Measurements from ENCODE around the gene GRAMD1B.

The GRAMD1B gene

DNA sequence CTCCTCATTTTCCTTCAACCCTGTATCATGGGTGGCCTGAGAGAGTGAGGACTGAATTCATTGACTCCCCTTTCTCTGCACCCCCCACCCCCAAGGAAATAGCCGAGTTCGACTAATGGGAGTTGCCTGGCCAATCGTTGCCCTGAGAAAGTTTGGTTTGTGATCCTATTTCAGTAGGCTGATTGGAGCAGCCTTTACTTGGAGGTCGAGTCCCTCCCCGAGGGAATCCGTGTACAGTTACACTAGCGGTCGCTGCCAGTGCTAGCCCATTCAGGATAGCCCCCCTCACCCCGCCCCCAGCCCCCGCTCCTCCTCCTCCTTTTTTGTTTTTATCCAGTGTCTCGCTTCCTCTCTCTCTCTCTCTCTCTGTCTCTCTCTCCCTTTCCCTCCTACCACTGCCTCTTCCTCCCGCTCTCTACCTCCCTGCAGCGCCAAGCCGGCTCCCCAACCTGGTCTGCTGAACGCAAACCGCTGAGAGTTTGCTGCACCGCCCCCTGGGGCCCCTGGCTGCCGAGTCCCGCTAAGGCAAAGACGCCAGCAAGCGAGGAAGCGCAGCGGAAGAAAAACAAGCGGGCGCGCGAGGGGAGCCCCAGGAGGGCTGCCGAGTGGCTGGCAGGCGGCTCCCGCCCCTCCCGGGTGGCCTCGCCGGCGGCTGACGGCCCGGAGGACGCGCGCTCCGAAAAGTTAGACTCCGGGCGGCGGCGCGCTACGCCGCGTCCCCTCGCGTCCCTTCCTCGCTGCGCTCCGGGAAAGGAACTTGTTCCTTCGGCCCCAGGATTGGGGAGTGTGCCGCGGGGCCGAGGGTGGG is at the start of gene GRAMD1B:
Gene GRAMD1B, plus strand, starts transcription at position 357 of the 808 bp plus-strand sequence. CDS start 524 bp downstream, outside the sequence.
- DNase-seq = peak; percentile 62 to 80 (median 68)

DNA sequence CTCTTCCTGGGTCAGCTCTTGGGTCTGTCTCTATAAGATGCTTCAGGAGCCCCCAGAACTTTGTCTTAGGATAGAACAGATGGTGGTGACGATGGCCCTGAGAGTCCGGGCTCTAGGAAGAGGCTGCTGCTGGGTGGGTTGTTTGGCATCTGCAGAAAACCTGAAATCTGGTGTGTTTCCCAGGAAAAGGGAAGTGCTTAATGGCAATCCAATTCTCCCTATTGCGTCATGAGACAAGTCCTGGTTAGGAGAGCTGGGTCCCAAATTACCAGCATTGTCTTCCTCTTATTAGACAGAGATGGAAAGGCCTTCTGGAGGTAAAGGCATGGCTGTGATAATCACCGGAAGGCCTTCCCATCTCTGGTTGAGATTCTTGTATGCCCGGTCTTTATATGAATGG is 48.9 kb upstream of the GRAMD1B start:
- DNase-seq = peak in 2 of 3 donors; percentile 17 to 29

DNA sequence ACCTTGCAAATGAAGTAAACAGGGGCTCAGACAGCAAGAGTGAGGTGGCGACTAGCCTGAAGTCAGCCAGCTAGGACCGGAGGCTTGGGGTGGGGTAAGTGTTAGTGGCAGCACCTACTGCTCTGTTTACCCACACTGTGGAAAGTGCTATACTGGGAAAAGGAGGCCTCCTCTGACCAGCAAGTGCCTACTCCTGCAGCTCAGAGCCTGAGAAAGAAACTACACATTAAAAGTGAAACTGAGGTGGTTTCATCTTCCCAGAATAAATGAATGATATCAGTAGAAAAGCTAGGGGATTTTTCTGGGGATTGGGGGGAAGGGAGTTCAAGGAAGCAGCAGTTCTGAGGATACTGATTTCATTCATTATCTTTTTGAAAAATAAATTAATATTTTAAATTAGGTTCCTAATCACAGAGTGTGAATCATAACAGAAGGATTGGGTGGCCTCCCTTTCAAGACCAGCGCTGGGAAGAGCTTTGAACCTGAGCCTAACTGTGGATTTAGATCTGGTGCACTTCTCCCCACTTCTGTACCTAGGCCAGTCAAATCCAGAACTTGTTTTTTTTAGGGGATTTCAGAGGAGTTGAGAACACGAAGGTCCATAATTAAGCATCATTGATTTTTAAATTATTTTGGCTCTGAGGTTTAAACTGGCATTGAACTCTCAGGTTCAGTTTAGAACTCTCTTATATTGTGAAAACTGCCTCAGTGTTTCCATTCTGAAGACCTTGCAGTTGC is 48.1 kb upstream of the GRAMD1B start:
- DNase-seq = peak in 2 of 3 donors; percentile 41 to 58

DNA sequence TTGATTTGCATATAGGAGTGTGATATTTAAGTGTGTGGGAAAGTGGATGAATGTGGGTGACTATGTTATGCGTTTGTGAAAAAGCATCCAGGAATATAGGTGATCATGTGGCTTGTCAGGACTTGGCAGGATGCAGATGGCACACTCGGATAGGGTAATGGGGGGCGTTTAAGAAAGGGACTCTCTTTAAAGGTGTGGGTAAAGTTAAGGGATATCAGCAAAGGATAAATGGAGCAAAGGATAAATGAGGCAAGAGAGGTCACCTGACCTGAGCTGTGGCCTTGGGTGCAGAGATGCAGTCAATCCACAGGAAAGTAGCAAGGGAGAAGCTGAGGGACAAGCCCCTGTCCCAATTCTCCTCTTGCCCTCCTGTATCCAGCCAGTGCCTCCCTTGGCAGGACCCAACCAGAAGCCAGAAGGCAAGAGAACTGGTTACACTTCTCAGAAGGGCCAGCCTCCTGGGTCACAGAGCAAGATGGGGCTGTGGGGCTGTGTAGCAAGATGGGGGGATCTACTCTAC is 47.5 kb upstream of the GRAMD1B start:
- no peak for DNase-seq

DNA sequence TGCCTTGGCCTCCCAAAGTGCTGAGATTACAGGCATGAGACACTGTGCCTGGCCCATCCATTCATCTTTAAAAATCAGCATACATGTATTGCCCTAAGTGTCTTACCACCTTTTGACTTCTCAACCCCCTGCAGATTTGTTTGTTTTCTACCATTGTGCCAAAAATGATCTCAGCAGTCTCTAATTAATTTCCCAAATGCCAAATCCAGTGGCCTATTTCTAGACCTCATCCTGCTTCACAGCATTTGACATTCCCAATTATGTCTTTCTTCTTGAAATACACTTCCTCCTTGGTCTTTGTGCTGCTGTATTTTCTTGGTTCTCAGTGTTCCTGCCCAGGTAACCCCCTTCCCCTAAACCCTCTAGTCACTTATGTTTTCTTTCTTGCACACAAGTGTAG is 46.0 kb upstream of the GRAMD1B start:
- DNase-seq = no peak

DNA sequence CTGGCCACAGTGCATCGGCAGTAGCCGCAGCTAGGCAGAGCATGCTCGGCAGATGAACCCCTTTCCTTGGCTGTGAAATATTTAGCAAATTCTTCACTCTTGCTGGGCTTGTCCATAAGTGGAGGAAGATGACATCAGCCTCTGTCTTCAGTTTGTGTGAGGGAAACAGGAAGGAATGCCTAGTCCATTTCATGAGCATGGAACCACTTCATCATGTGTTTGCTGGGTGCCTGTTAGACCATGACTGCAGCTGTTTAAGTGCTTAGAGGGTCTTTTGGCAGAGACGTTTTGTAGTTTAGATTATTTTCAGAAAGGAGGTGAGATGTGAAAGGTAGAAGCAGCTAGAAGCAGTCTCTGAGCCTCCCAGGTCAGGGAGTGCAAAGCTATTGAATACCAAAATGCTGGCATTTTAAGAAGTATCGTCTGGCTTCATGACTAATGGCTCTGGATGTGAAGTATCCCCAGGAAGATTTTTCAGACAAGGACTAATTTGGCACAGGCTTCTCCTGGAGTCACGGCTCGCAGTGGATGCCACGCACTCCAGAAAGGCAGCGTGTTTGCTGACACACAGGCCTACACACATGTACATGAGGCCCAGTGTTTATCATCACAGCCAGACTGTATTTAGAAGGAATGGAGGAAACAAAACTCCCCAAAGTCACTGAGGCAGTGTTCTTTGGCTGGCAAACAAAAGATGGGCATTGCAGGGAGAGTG is 43.1 kb upstream of the GRAMD1B start:
- peak; percentile 20 to 24 (median 22) for DNase-seq

DNA sequence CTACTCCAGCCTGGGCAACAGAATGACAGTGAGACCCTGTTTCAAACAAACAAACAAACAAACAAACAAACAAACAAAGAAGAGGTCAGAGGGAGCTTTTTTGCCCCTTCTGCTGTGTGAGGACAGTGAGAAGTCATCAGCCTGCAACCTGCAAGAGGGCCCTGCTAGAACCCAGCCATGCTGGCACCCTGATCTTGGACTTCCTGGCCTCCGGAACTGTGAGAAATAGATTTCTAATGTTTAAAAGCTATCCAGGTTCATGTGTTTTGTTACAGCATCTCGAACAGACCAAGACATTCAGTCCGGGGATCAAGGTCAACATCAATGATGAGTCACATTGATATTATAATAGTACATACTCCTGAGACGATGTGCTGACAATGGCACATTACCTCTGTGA is 41.4 kb upstream of the GRAMD1B start:
- no peak for DNase-seq

DNA sequence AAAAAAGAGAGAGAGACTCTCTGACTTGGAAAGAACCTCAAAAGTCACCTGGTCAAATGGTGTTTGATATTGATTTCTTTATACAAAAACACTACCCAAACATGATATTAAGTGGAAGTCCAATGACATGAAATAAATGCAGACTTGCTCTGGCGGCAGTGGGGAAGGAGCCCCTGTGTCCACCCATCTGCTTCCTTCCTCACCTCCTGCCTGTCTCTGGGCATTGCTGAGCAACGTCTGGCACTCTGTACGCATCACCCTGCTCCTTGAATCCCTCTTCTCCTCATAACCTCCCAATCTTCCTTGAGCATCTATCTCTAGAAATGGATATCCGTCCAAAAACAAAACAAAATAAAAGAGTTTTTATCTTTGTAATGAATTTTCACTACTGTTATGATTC is 39.9 kb upstream of the GRAMD1B start:
- DNase-seq = no peak

DNA sequence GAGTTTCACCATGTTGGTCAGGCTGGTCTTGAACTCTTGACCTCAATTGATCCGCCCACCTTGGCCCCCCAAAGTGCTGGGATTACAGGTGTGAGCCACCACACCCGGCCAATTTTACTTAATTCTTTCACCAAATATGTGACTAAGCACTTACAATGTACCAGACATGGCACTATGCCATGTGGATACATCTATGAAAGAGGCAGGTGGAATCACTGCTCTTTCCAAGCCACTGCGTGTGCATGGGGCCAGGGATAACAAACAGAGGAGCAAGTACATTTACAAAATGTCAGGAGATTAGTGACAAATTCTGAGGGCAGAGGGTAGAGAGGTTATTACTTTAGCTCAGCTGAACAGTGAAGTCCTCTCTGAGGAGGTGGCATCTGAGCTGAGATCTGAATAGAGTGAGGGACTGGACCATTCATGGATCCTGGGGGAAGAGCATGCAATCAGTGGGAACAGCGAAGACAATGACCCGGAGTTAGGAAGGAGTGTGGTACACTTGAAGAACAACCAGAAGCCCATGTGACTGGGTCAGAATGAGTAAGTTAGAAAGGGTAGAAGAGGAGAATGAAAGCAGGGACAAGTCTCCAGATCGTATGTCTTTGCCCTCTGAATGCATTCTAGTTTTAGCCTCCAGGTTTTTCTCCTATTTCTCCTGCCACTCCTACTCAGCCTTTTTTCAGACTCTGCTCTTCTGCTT is 38.3 kb upstream of the GRAMD1B start:
- DNase-seq = no peak

DNA sequence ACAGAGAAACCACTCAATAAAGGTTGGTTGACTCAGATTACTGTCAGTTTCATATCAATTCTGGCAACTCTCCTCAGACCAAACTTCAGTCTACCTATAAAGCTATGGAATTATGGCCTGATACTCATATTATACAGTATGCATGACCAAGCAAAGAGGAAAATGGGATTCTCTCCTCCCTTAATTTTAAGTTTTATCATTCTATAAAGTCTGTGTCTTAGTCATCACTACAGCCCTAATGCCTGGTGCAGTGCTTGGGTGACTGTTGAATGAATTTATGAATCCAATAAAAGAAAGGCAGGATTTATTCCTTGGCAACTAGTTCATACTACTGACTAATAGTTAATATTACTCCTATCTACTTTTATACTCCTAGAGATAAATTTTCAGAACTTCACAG is 37.6 kb upstream of the GRAMD1B start:
- DNase-seq = no peak

DNA sequence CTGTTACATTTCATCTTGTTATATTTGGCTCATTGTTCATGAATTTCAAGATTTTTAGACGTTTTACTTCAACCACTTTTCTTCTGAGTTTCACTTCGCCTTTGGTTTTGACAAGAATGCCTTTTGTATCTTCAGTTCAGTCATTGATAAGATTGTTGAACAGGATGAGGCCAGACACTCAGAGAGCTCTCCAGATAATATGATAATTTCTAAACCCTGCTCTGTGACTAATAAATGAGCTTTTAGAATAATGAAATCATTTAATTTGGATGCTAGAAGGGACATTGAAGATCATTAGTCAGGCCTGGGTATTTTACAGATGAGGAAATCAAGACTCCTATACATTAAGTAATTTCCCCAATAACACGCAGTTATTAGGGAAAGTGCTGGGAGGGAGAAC is 37.2 kb upstream of the GRAMD1B start:
- DNase-seq = peak; percentile 37 to 59 (median 55)

DNA sequence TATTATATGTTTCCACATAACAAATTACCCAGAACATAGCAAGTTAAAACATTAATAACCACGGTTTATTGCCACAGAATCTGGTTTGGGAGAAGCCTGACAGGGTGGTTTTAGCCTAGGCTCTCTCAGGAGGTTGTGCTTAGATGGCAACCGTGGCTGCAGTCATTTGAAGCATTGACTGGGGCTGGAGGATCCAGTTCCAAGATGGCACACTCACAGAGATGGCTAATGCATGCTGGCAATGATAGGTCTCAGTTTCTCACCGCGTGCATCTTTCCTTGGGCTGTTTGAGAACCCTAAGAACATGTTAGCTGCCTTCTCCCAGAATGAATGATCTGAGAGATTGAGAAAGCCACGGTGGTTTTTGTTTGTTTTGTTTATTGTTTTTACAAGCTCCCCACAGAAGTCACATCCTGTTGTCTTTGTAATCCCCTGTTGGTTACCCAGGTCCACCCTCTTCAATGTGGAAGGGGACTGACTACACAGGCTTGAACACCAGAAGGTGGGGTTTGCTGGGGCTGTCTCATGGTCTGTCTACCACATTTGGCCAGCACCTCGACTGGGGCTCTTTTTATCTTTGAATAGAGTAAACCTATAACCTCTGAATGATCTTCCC is 36.6 kb upstream of the GRAMD1B start:
- no peak for DNase-seq

DNA sequence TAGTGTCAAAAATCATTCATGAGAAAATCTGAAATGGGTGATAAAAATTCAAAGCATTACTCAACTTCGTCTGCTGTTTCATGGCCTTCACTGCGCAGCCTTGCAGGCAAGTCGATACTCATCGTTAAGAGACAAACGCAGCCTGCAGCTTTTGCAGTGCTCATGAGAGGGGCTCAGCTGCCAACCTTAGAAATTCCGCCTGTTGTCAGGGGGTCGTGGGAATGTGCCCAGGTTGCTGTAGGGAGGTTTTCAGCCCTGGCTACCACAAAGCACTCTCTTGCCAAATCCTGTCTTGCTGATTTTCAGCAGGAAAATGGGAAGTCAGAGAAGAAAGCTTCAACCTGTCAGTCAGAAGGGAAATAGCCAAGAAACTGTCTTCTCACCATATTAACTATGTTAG is 25.4 kb upstream of the GRAMD1B start:
- DNase-seq = no peak

DNA sequence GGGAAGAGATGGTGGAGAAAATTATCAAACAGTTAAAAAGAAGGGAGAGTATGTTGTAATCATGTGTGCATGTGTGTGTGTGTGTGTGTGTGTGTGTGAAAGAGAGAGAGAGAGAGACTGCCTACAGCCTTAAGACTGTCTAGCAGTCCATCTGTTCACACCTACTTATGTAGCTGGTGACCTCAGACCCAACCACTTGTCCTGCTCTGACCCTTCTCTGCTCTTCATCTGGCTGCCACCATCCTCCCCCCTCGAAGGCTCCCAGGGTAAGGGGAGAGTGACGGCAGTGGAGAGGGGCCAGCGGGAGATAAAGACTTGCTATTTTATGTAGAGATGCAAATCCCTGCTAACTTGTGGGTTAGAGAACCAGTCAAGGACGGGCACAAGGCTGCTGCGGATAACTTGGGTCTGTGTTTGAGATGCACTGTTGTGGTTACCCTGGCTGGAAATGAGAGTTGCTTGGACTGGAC is 24.9 kb upstream of the GRAMD1B start:
- DNase-seq = no peak

DNA sequence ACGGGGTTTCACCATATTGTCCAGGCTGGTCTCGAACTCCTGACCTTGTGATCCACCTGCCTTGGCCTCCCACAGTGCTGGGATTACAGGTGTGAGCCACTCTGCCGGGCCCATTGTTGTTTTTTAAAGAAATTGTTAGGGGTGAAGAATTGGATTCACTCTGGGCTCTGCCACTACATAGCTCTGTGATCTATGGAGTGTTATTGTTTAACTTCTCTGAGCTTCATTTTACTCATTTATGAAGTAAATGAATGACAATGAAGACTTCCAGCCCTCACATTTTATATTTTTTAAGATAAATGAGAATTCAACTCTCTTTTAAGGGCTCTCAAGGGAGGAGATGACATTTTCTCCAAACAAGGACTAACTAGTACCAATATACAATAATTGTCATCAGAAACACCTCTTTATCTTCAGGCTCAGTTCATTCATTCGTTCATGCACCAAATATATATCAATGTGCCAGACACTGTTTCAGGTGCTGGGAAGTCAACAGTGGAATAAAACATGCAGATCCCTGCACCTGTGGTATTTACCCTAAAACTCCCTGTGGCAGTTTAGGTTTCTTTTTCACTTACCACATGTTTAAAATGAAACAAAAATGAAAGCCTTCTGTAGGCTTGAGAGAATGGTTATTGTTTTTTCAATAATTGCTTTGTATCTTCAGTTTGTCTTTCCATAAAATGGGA is 23.5 kb upstream of the GRAMD1B start:
- DNase-seq = no peak

DNA sequence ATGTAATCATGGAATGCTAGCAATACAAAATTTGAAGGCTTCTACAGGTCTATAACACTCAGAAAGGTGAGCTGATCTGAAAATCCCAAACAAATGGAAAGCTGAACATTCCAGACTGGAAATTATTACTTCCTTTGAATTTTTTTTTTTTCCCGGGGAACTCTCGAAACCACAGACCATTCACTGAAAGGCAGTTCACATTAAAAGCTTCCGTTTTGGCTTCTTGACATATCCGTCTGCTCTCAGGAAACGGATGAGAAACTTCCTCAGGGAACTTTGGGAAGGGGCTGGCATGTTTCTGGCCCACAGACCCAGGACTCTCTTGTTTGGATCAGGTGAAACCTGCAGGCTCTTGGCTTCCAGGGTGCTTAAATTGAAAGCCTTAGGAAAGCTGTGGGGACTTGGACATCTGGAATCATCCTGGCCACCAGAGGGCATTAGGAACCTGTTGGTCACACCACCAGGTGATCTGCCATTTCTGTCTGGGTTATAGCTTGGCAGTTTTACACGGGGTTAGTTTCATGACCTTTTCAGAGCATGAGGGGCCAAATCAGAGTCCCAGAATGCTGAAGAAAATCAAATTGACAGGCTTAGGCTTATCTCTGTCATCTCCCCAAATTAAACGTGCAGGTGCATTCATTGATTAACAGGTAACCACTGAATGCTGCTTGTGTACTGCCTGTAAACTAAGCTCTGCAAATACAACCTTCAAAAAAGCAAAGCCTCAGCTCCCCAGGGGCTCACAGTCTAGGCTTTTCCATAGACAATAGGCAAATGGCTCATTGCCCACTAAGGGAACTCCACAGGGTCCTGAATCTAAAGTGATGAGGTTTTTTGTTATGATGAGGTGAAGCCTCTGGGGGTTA is 22.7 kb upstream of the GRAMD1B start:
- peak; percentile 74 to 83 (median 78) for DNase-seq

DNA sequence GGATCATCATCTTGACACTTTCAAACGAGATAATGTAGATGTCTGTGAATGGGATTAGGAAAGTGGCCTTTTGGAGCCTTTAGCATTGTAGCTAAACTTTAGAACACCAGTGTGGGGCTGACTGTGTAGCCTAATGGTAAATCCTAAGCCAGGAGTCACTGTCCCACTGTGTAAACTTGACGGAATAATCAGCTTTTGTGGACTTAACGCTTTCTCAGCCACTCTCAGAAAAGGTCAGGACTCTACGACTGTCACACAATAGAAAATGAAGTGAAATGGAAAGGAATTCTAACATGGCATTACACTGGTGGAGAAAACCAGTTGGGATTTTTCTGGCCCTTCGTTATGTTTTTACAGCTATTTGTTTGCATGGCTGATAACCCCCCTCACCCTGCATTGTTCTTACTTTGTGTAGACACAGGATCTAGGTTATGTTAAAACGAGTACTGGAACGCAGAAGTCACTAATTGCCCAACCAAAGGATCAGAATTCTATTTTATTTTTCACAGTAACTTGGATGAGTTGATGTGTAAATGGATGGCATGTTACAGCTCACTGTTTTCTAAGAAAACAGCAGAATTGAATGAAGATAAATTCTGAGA is 22.0 kb upstream of the GRAMD1B start:
- DNase-seq = no peak

DNA sequence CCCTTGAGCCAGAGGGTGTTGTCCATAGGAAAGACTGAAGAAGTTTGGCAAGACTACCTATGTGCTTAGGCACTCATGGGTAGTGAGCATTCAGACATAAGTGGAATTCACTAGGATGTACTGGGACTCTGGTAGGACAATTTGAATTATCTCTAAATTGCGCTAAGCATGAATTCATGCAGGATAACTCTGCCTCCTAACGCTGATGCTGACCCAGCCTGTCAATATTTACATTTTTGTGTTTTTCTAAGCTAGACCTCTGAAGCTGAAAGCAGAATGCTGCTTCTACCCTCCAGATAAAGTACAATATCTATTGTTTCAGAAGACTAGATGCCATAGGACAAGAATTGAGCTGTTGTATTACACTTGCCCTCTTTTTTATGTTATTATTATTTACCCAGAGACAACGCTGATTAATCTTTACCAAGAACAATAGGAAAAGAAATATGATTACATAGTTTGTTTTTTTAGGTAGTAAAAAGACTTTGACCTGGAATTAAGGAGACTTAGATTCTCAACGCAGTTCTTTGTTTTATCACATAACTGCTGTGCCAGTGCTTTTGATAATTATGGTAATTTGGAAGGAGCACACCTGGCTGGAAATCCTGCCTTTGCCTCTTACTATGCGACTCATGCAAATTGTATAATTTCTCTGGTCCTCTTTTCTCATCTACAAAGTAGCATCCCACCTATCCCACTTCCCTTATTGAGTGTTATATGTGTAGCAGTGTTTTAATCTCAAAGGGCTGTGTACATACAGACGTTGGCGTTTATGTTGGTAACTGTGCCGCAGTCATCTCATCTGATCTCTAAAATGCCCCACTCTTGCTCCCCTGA is 21.2 kb upstream of the GRAMD1B start:
- no peak for DNase-seq
